H7 (cell line): ENCODE measurements around the gene CLEC19A. TPM values are rescaled to one million over a fixed set of nuclear protein-coding genes. Genes with fewer than 3 reads are reported as not detected.

Source experiments
- DNase-seq: peaks from one replicate; pipeline ENCODE4 v3.0.0; 2012
- H3K27me3 ChIP-seq: 2 replicates; pipeline ENCODE4 v1.6.0; 2011; ENCODE audit warnings: mild to moderate bottlenecking, low read length; ENCODE audit not compliant: control insufficient read depth, insufficient read depth
- H3K36me3 ChIP-seq: replicated peaks from 2 replicates; pipeline ENCODE4 v1.5.1; 2011; ENCODE audit warnings: low read length; ENCODE audit not compliant: control insufficient read depth, insufficient read depth
- H3K4me3 ChIP-seq: 2 replicates; pipeline ENCODE4 v1.5.1; 2011; ENCODE audit warnings: low read depth, mild to moderate bottlenecking, control low read depth, low read length, moderate library complexity; ENCODE audit not compliant: insufficient read depth
- total RNA-seq: library from RNA; depleted of rRNA; stranded (reverse); fragments of >200 nt; shearing (Covaris generic); gene quantifications from 2 replicates; pipeline ENCODE4 v1.2.3, GENCODE V29; 2014

CLEC19A gene
- total RNA-seq, 1 experiment from 2014 or later: 0.55 TPM

GRCh38 chr16:19328364-19328763 is 42.8 kb downstream of the CLEC19A start:
- Histone ChIP-seq H3K36me3 (no peaks in the 10 kb centered on the region), H3K27me3 (no peaks in the 10 kb centered on the region), H3K4me3 (no peak overlapping the region)
- DNase-seq: no peak

GRCh38 chr16:19329932-19330331 is 44.4 kb downstream of the CLEC19A start:
- no peak for DNase-seq
- H3K36me3 ChIP-seq: no peaks in the 10 kb centered on the region
- no peak overlapping the region for H3K4me3 ChIP-seq
- no peaks in the 10 kb centered on the region for H3K27me3 ChIP-seq

GRCh38 chr16:19330841-19331397 is 45.4 kb downstream of the CLEC19A start:
- no peak for DNase-seq
- H3K4me3 ChIP-seq: no peak overlapping the region
- no peaks in the 10 kb centered on the region for H3K36me3 ChIP-seq
- H3K27me3 ChIP-seq: no peaks in the 10 kb centered on the region

GRCh38 chr16:19331794-19332193 is 46.3 kb downstream of the CLEC19A start:
- no peaks in the 10 kb centered on the region for H3K27me3 ChIP-seq
- DNase-seq: no peak
- H3K4me3 ChIP-seq: no peak overlapping the region
- H3K36me3 ChIP-seq: no peaks in the 10 kb centered on the region

GRCh38 chr16:19338335-19338734 is 52.8 kb downstream of the CLEC19A start:
- no peak overlapping the region for H3K4me3 ChIP-seq
- no peaks in the 10 kb centered on the region for H3K36me3 ChIP-seq

GRCh38 chr16:19344224-19344801 is 58.8 kb downstream of the CLEC19A start:
- DNase-seq: no peak
- Histone ChIP-seq H3K36me3 (no peaks in the 10 kb centered on the region), H3K27me3 (no peaks in the 10 kb centered on the region), H3K4me3 (no peak overlapping the region)

More at GRCh38 chr16:19338335-19338734, 52.8 kb downstream of the CLEC19A start:
- H3K27me3 ChIP-seq: no peaks in the 10 kb centered on the region
- no peak for DNase-seq

GRCh38 chr16:19344980-19345379 is 59.4 kb downstream of the CLEC19A start:
- H3K27me3 ChIP-seq: no peaks in the 10 kb centered on the region
- no peaks in the 10 kb centered on the region for H3K36me3 ChIP-seq
- no peak for DNase-seq
- no peak overlapping the region for H3K4me3 ChIP-seq

- DNase-seq: no peak
- no peaks in the 10 kb centered on the region for H3K27me3 ChIP-seq
- H3K4me3 ChIP-seq: no peak overlapping the region
- no peaks in the 10 kb centered on the region for H3K36me3 ChIP-seq
Measured at GRCh38 chr16:19346335-19346922, 60.9 kb downstream of the CLEC19A start.

GRCh38 chr16:19348125-19348524 is 62.6 kb downstream of the CLEC19A start:
- no peak for DNase-seq
- Histone ChIP-seq H3K4me3 (no peak overlapping the region), H3K36me3 (no peaks in the 10 kb centered on the region), H3K27me3 (no peaks in the 10 kb centered on the region)

- Histone ChIP-seq H3K4me3 (no peak overlapping the region), H3K27me3 (no peaks in the 10 kb centered on the region), H3K36me3 (no peaks in the 10 kb centered on the region)
- DNase-seq: peak; percentile 68
Measured at GRCh38 chr16:19348578-19349315, 63.2 kb downstream of the CLEC19A start.

GRCh38 chr16:19354371-19354770 is 68.8 kb downstream of the CLEC19A start:
- DNase-seq: no peak
- no peak overlapping the region for H3K4me3 ChIP-seq
- no peaks in the 10 kb centered on the region for H3K27me3 ChIP-seq
- H3K36me3 ChIP-seq: no peaks in the 10 kb centered on the region

- Histone ChIP-seq H3K27me3 (no peaks in the 10 kb centered on the region), H3K4me3 (no peak overlapping the region), H3K36me3 (no peaks in the 10 kb centered on the region)
- DNase-seq: no peak
Measured at GRCh38 chr16:19356024-19356952, 70.8 kb downstream of the CLEC19A start.

GRCh38 chr16:19359556-19359955 is 74.0 kb downstream of the CLEC19A start:
- Histone ChIP-seq H3K27me3 (no peaks in the 10 kb centered on the region), H3K4me3 (no peak overlapping the region), H3K36me3 (no peaks in the 10 kb centered on the region)
- DNase-seq: no peak
